HG03025 (cell line): ENCODE measurements around the gene SYCP3.
"Not testable (repeated sequence)": the region's sequence is repeated elsewhere in the genome, so short reads cannot be mapped to it uniquely, and the experiment has no call there.

Source experiments
- ATAC-seq: cut with Tn5 transposase; IDR thresholded peaks from one replicate; pipeline ENCODE4 v1.9.1; 2021; ENCODE audit warnings: mild to moderate bottlenecking, moderate library complexity; ENCODE audit not compliant: unreplicated experiment, low FRiP score

SYCP3 gene

DNA sequence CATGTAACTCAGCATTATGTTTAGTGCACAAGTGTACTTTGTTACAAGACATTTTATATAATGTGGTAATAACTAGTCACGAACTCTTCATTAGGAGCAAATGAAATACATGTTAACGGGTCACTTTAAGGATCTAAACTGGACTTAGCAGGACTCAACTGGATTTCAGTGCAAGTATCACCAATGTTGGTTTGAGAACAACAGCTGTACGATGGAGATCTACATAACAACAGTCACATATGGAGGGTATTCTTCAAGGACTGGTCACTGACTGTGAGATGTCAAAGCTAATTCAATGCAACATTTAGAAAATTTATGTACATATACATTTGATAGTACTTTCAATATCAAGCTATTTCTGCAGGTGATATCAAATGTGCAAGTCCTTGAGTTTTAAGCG, 22.5 kb upstream of the SYCP3 start:
- ATAC-seq = no peak

DNA sequence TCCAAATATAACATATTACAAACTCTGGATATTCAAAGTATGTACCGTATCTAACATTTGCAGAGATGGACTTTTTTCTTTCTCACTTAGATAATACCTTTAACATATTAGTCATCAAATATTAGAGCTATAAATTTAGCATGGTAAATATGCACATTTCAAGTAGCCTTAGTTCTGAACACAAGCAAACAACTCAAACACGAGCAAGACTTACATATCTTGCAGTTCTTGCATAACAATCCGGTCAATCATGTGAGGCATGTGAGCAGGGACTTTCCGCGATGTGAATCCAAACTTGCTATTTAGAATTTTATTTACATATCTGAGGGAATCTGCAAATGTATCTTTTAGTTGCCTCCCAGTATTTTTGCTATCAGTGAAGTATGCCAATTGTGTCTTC, 22.1 kb upstream of the SYCP3 start:
- ATAC-seq = no peak

DNA sequence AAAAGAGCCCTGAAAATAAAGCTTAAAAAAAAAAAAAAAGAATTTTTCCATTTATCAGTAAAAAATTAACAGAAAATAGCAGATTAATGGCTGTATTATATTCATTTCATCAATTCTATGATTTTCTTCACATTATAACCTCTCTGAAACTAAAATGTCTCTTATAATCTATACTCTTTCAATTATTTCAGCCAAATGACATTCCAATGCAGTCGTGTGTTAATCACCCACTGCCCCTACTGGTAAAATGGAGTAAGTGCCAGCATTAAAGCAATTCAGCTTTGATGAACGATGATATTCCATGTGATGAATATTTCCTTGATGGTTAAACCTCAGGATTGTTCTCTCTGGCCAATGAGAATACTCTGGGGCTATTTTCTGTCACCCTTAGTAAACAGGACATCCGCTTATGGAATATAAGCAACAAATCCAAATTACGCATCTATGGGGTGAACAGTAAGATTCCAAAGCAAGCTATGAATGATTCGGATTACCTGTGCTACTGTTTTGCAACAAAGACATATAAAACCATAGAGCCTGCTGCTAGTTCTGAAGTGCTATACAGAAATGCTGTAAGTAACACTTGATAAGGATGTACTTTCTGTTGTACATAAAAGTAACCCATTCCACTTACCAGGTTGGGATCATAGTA, 20.3 kb upstream of the SYCP3 start:
- no peak for ATAC-seq

DNA sequence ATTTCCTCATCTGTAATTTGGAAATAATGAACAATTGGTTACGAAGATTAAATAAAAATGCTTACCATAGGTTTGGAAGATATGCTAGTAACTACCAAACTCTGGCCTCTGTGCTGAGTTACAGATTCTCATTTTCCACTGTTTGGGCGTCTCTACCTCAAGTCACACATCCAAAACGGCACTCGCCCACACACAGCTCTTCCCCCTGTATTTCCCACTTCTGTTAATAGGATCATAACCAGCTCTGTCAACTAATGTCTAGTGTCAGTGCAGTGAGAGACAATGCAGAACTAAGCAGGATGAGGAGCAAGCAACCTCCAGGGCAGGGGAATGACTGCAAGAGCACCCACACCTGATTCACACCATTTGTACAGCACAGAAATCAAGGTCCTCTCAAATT, 10.9 kb upstream of the SYCP3 start:
- ATAC-seq = no peak

GRCh38 chr12:101749657-101750056, 10.4 kb upstream of the SYCP3 start:
- ATAC-seq = no peak

DNA sequence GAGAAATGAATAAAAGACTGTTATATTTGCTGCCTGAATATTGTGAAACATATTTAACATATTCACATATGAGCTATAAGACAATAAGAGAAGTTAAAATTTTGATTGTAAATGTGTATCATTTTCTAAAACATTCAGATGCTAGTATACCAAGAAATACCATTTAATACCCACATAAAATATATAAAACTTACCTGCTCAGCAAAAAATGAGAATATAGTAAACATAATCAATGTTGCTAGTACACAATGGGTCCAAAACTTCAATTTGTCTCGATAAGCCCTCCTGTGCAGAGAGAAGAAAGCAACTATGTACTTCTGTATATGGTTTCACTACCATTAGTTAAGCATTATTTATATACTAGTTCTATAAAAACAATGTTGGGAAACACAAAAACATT, 9.6 kb upstream of the SYCP3 start:
- ATAC-seq = no peak

DNA sequence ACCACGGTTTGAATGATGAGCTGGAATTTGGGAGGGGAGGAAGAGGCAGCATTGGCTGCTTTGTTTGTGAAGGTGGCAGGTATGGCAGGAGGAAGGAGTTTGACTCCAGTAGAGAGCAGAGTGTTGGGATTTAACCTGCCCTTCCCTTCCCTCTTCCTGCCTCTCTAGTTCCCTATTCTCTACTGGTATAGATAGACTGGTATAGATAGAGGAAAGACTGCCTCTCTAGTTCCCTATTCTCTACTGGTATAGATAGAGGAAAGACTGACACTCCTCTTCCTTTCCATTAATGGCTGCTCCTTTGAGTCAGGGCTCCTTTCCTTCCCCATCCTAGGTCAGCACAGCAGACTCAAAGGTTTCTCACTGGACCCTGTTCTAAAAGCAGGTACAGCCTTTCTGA, 8.4 kb upstream of the SYCP3 start:
- no peak for ATAC-seq

GRCh38 chr12:101746661-101747060, 7.4 kb upstream of the SYCP3 start:
- ATAC-seq = no peak

GRCh38 chr12:101746196-101746595, 6.9 kb upstream of the SYCP3 start:
- no peak for ATAC-seq

GRCh38 chr12:101745481-101745880, 6.2 kb upstream of the SYCP3 start:
- ATAC-seq = no peak

DNA sequence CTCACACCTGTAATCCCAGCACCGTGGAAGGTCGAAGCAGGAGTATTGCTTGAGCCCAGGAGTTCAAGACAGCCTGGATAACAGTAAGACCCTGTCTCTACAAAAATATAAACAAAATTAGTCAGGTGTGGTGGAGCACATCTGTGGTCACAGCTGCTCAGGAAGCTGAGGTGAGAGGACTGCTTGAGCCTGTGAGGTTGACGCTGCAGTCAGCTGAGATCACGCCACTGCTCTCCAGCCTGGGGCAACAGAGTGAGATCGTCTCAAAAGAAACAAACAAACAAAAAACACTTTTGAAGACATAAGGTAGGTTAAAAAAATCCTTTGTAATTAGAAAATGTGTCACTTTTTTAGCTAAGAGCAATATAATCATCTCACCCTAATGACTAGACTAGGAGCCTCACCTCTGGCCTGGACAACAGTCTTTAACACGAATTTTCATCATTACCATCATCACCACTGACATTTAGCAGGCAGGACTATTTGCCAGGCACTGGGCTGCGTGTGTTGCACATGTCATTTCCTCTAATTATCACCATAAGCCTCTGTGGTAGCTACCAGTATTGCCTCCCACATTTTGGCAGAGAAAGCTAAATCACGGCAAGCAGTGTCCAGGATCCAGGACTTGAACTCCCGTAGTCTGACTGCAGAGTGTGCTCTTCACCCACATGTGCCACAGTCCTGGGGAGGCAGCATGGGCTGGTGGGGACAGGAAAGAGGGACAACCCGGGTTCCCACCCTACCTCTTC, 4.6 kb upstream of the SYCP3 start:
- ATAC-seq = peak; percentile 94

DNA sequence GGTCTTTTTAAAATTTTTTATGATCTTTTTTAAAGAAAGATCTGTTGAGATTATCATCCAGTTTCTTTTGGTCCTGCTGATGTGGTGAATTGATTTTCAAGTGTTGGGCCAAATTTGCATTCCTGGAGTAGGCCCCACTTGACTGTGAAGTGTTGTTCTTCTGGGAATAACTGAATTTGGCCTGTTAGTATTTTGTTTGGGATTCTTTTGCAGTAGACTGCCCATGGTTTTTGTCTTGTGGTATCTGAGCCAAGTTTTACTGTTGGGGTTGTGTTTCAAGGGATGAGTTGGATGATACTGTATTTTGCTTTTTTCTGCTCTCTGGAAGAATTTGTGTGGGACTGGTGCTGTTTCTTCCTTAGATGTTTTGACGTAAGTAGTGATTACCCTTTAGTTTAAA, 4.0 kb upstream of the SYCP3 start:
- no peak for ATAC-seq

DNA sequence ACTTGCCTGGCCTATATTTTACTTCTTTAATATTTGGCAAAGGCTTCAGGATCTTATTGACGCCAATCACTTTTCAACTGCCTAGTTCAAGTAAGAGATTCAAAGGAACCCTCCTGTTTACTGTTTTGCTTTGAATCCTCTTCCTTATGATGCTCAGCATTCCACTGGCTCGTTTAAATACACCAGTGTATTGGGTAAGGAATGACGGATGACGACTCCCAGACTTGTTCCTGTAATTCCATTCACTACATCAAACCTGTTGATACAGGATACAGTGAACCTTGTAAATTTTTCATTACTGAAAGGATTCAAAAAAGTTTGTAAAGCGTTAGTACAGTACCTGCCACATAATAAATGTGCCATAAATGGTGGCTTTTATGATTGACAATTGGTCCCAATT, 1.7 kb upstream of the SYCP3 start:
- ATAC-seq = no peak

DNA sequence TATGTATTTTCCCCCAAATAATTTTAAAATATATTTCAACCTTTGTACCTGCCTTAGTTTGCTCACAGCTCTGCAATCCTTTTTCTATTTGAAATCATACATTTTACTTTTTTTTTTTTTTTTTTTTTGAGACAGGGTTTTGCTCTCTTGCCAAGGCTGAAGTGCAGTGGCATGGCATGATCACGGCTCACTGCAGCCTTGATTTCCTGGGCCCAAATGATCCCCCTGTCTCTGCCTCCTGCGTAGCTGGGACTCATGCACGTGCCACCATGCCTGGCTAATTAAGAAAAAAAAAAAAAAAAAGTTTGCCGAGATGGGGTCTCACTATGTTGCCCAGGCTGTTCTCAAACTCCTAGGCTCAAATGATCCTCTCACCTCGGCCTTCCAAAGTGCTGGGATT, 1.3 kb upstream of the SYCP3 start:
- no peak for ATAC-seq

- no peak for ATAC-seq
Observed at GRCh38 chr12:101737476-101737875, 1.8 kb downstream of the SYCP3 start.

DNA sequence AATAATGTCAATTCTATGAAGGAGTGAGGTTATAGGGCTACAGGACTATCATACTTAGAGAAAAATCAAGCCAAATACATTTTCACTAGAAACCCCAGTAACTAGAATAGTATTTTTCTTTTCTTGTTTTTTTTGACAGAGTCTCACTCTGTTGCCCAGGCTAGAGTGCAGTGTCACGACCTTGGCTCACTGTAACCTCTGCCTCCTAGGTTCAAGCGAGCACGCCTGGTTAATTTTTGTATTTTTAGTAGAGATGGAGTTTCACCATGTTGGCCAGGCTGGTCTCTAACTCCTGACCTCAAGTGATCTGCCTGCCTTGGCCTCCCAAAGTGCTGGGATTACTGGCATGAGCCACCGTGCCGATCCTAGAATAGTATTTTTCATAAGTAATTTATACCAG, 4.8 kb downstream of the SYCP3 start:
- ATAC-seq = not testable (repeated sequence)

GRCh38 chr12:101733166-101733565, 6.1 kb downstream of the SYCP3 start:
- ATAC-seq = no peak

- ATAC-seq = no peak
Observed at GRCh38 chr12:101732318-101732717, 6.9 kb downstream of the SYCP3 start.

GRCh38 chr12:101729842-101730241, 9.4 kb downstream of the SYCP3 start:
- no peak for ATAC-seq

GRCh38 chr12:101727098-101727497, 12.2 kb downstream of the SYCP3 start:
- no peak for ATAC-seq

DNA sequence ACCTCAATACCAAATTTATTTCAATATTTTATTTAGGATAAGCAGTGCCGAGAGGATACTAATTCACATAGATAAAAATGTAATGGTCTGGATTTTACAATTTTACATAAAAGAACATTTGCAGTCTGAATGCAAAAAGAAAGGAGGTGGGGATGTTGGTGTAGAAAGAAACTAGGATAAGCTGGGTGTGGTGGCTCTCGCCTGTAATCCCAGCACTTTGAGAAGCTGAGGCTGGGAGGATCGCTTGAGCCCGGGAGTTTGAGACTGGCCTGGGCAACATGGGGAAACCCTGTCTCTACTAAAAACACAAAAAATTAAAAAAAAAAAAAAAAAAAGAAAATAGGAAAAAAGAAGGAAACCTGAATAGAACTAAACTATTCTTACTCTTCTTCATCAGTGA, 16.9 kb downstream of the SYCP3 start:
- no peak for ATAC-seq

GRCh38 chr12:101720118-101720517, 19.1 kb downstream of the SYCP3 start:
- ATAC-seq = no peak
